ENCODE measurements around the gene KLHDC3. TPM values are rescaled to one million over a fixed set of nuclear protein-coding genes. Genes with fewer than 3 reads are reported as not detected.

KLHDC3 gene
- total and polyA plus RNA-seq, 2 of the 13 experiments (the other 11 are each of a cell fraction or from before 2014, with no cell fraction given) = 78.3 to 91.5 TPM

DNA sequence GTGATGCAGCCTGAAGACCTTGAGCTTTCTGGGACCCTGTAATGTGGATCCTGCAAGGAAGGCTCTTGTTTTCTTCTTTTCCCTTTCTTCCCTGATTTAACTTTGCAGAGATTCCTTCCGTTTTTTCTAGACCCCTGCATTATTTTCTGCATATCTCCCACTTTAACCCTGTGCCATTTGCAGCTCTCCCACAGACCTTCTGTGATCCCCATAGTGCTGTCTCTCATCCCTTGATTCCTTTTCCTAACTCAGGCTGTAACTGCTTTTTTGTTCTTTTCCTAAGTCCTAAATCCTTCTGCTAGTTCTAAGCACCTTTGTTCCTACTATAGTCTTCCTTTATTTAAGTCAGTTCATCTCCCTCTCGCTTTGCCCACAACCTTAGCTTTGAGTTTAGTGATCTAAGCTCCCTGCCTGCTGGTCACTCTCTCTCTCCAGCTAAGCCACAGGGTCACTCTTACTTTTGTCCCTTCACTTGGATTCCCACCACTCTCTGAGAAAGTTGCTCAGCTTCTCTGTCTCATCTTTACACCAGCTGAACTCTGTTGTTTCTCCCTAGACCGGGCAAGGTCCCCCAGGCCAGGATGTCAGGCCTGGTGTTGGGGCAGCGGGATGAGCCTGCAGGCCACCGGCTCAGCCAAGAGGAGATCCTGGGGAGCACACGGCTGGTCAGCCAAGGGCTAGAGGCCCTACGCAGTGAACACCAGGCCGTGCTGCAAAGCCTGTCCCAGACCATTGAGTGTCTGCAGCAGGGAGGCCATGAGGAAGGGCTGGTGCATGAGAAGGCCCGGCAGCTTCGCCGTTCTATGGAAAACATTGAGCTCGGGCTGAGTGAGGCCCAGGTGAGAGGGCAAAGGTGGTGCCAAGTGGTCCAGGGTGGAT is 46.9 kb downstream of the KLHDC3 start (continued):
- no peak for TF ChIP-seq TERF1 (CRISPR knock-in tag; IDR thresholded peaks at IDR 0.05)
- TF ChIP-seq ZSCAN30 (CRISPR knock-in tag; IDR thresholded peaks at IDR 0.05) = 0 out of 2 replicates have a peak, but pooled peaks have one; percentile 65
- TF ChIP-seq PTBP1 (IDR thresholded peaks at IDR 0.05; ENCODE audit: low read depth, low read length, poor library complexity, severe bottlenecking) = no peak
- no peak for TF ChIP-seq ZNF441 (CRISPR knock-in tag; IDR thresholded peaks at IDR 0.05; ENCODE audit: borderline replicate concordance)
- TF ChIP-seq ZMYM4 (CRISPR knock-in tag; IDR thresholded peaks at IDR 0.05) = 0 out of 2 replicates have a peak, but pooled peaks have one; percentile 7
- TF ChIP-seq KAT7 (CRISPR knock-in tag; IDR thresholded peaks at IDR 0.05; ENCODE audit: borderline replicate concordance) = no peak
- no peak for TF ChIP-seq SP4 (CRISPR knock-in tag; IDR thresholded peaks at IDR 0.05)
- TF ChIP-seq WIZ (CRISPR knock-in tag; IDR thresholded peaks at IDR 0.05) = no peak
- TF ChIP-seq SNAPC2 (CRISPR knock-in tag; IDR thresholded peaks at IDR 0.05) = no peak
- TF ChIP-seq ZSCAN22 (CRISPR knock-in tag; IDR thresholded peaks at IDR 0.05) = no peak
- TF ChIP-seq ZNF446 (CRISPR knock-in tag; IDR thresholded peaks at IDR 0.05) = no peak
- no peak for TF ChIP-seq ZNF260 (CRISPR knock-in tag; IDR thresholded peaks at IDR 0.05; ENCODE audit: borderline replicate concordance, low read depth)
- 0 out of 2 replicates have a peak, but pooled peaks have one; percentile 3 for TF ChIP-seq KMT2A (CRISPR knock-in tag; IDR thresholded peaks at IDR 0.05)
- peak; percentile 60; the same call in 1 of the 2 replicates for TF ChIP-seq ZNF891 (CRISPR knock-in tag; IDR thresholded peaks at IDR 0.05)
- peak; percentile 34 for TF ChIP-seq TOPORS (CRISPR knock-in tag; IDR thresholded peaks at IDR 0.05)
- TF ChIP-seq TGIF2 (CRISPR knock-in tag; IDR thresholded peaks at IDR 0.05) = no peak
- TF ChIP-seq NCOR1 (IDR thresholded peaks at IDR 0.05; ENCODE audit: borderline replicate concordance, low read length) = no peak
- TF ChIP-seq, protein P1, sequence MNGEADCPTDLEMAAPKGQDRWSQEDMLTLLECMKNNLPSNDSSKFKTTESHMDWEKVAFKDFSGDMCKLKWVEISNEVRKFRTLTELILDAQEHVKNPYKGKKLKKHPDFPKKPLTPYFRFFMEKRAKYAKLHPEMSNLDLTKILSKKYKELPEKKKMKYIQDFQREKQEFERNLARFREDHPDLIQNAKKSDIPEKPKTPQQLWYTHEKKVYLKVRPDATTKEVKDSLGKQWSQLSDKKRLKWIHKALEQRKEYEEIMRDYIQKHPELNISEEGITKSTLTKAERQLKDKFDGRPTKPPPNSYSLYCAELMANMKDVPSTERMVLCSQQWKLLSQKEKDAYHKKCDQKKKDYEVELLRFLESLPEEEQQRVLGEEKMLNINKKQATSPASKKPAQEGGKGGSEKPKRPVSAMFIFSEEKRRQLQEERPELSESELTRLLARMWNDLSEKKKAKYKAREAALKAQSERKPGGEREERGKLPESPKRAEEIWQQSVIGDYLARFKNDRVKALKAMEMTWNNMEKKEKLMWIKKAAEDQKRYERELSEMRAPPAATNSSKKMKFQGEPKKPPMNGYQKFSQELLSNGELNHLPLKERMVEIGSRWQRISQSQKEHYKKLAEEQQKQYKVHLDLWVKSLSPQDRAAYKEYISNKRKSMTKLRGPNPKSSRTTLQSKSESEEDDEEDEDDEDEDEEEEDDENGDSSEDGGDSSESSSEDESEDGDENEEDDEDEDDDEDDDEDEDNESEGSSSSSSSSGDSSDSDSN (CRISPR knock-in tag; IDR thresholded peaks at IDR 0.05) = 0 out of 2 replicates have a peak, but pooled peaks have one; percentile 25
- TF ChIP-seq ZNF326 (CRISPR knock-in tag; IDR thresholded peaks at IDR 0.05; ENCODE audit: borderline replicate concordance) = 0 out of 2 replicates have a peak, but pooled peaks have one; percentile 47
- no peak for TF ChIP-seq ATF4 (CRISPR knock-in tag; IDR thresholded peaks at IDR 0.05)
- TF ChIP-seq THAP7 (CRISPR knock-in tag; IDR thresholded peaks at IDR 0.05) = no peak
- peak; percentile 61 for TF ChIP-seq ZNF331 (CRISPR knock-in tag; IDR thresholded peaks at IDR 0.05)
- TF ChIP-seq KDM1A (CRISPR knock-in tag; IDR thresholded peaks at IDR 0.05) = no peak
- no peak for TF ChIP-seq NFYC (CRISPR knock-in tag; IDR thresholded peaks at IDR 0.05)
- TF ChIP-seq ZNF17 (CRISPR knock-in tag; IDR thresholded peaks at IDR 0.05) = no peak
- no peak for TF ChIP-seq GPN1 (CRISPR knock-in tag; IDR thresholded peaks at IDR 0.05; ENCODE audit: borderline replicate concordance)
